ENCODE measurements around the gene OSBPL7.
"Not testable (repeated sequence)": the region's sequence is repeated elsewhere in the genome, so short reads cannot be mapped to it uniquely, and the experiment has no call there.

OSBPL7 gene

DNA sequence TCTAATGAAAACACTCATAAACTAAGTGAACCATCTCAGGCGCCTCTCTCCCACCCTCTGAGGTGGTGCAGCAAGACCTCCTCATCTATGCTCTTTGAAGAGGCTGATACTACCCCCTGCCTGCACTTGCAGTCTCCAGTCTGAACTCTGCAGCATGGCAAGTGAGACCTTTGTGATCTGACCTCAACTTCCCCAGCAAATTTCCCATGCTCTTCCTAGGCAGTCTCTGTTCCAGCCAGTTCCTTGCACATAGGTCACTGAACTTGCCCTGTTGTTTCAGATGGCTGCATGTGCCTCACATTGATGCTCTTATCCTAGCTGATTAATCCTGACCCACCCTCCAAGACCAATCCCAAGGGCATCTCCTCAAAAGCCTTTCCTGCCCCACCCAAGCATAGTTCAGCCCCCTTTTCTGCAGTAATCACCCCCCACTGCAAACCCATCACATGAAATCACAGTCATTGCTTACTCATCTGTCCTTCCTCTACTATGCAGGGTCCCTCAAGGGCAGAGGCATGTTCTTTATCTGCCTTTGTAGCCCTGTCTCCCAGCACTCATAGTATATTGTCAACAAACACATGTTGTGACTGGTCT lies 46.5 kb downstream of the OSBPL7 start:
- Histone ChIP-seq H3K27me3 (ENCODE audit: control insufficient read depth in 1 of 2, insufficient read depth in 2 of 2, low read length in 2 of 2) (peaks cover 34 to 39% of the 10 kb centered on the region in 2 donors), H3K9me3 (ENCODE audit: low read length) (no peaks in the 10 kb centered on the region), H3K27ac (ENCODE audit: low read depth, low read length) (no peak overlapping the region), H3K4me3 (ENCODE audit: low read depth in 1 of 2, low read length in 2 of 2) (no peak overlapping the region), H3K36me3 (ENCODE audit: insufficient read depth, low read length) (no peaks in the 10 kb centered on the region), H3K4me1 (ENCODE audit: insufficient read depth, low read length) (no peaks in the 10 kb centered on the region), H3K9ac (ENCODE audit: low read length) (no peak overlapping the region)

DNA sequence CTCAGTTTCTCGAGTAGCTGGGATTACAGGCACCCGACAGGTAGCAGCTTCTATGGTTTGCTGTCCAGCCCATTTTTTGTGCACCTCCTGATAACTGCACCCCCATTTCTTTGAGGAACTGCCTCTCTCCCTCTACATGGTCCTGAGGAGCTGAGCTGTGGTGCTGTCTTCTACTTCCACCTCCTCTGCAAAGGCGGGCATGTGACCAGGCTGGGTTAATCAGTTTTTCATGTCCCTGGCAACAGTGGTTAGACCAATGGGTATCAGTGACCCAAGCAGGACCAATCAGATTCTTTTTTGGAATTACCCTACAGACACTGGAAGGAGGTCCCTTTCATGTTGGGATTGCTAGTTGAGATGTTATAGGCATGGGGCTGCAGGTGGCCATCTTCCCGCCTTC lies 47.3 kb downstream of the OSBPL7 start:
- Histone ChIP-seq H3K36me3 (ENCODE audit: insufficient read depth, low read length) (no peaks in the 10 kb centered on the region), H3K9ac (ENCODE audit: low read length) (no peak overlapping the region), H3K4me1 (ENCODE audit: insufficient read depth, low read length) (no peaks in the 10 kb centered on the region), H3K9me3 (ENCODE audit: low read length) (no peaks in the 10 kb centered on the region), H3K4me3 (ENCODE audit: low read depth in 1 of 2, low read length in 2 of 2) (no peak overlapping the region), H3K27ac (ENCODE audit: low read depth, low read length) (no peak overlapping the region), H3K27me3 (ENCODE audit: control insufficient read depth in 1 of 2, insufficient read depth in 2 of 2, low read length in 2 of 2) (peaks cover 34 to 39% of the 10 kb centered on the region in 2 donors)

DNA sequence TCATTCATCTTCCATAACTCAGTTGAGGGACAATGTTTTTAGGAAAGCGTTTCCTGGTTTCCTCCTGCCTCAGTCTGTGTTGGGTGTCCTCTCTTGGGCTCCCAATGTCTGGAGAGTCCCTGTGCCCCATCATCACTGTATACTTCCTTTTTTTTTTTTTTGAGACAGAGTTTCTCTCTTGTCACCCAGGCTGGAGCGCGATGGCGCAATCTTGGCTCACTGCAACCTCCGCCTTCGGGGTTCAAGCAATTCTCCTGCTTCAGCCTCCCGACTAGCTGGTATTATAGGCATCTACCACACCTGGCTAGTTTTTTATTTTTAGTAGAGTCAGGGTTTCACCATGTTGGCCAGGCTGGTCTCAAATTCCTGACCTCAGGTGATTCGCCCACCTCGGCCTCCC lies 47.9 kb downstream of the OSBPL7 start:
- peaks cover 34 to 39% of the 10 kb centered on the region in 2 donors for H3K27me3 ChIP-seq (ENCODE audit: control insufficient read depth in 1 of 2, insufficient read depth in 2 of 2, low read length in 2 of 2)
- H3K4me3 ChIP-seq (ENCODE audit: low read depth in 1 of 2, low read length in 2 of 2); H3K27ac ChIP-seq (ENCODE audit: low read depth, low read length); H3K9ac ChIP-seq (ENCODE audit: low read length); H3K9me3 ChIP-seq (ENCODE audit: low read length); H3K4me1 ChIP-seq (ENCODE audit: insufficient read depth, low read length); H3K36me3 ChIP-seq (ENCODE audit: insufficient read depth, low read length): not testable (repeated sequence)

DNA sequence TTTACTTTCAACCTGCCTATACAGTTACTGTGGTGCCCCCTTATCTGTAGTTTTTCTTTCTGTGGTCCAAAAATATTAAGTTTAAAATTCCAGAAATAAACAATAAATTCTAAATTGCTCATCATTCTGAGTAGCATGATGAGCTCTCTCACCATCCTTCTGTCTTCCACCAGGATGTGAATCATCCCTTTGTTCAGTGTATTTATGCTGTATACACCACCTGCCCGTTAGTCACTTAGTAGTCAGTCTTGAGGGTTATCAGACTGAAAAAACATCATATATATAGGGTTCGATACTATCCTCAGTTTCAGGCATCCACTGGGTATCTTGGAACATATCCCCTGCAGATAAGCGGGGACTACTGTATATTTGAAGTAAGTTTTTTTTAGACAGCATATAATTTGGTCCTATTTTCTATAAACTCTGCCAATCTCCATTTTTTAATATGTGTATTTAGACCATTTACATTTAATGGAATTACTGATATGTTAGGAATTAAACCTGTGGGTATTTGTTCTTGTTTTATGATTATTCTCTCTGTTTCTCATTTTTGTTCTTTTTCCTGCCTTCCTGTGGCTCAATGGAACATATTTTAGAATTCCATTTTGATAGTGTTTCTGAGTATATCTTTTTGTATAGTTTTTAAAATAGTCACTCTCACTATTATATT lies 57.5 kb downstream of the OSBPL7 start:
- H3K4me1 ChIP-seq (ENCODE audit: insufficient read depth, low read length), result no peaks in the 10 kb centered on the region
- no peaks in the 10 kb centered on the region for H3K36me3 ChIP-seq (ENCODE audit: insufficient read depth, low read length)
- H3K27me3 ChIP-seq (ENCODE audit: control insufficient read depth in 1 of 2, insufficient read depth in 2 of 2, low read length in 2 of 2), result no peaks in the 10 kb centered on the region
- no peak overlapping the region for H3K9ac ChIP-seq (ENCODE audit: low read length)
- no peak overlapping the region for H3K27ac ChIP-seq (ENCODE audit: low read depth, low read length)
- H3K9me3 ChIP-seq (ENCODE audit: low read length), result peaks cover 10% of the 10 kb centered on the region
- H3K4me3 ChIP-seq (ENCODE audit: low read depth in 1 of 2, low read length in 2 of 2), result no peak overlapping the region

DNA sequence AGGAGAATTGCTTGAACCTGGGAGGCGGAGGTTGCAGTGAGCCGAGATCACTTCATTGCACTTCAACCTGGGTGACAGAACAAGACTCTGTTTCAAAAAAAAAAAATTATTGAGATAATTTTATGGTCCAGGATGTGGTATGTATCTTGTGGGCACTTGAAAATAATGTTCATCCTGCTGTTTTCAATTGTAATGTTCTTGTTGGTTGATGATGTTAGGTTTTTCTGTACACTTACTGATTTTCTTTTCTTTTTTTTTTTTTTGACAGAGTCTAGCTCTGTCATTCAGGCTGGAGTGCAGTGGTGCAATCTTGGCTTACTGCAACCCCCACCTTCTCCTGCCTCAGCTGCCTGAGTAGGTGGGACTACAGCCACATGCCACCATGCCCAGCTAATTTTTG lies 58.9 kb downstream of the OSBPL7 start:
- Histone ChIP-seq H3K27ac (ENCODE audit: low read depth, low read length) (no peak overlapping the region), H3K4me1 (ENCODE audit: insufficient read depth, low read length) (no peaks in the 10 kb centered on the region), H3K9me3 (ENCODE audit: low read length) (peaks cover 10% of the 10 kb centered on the region), H3K4me3 (ENCODE audit: low read depth in 1 of 2, low read length in 2 of 2) (no peak overlapping the region), H3K9ac (ENCODE audit: low read length) (no peak overlapping the region), H3K36me3 (ENCODE audit: insufficient read depth, low read length) (no peaks in the 10 kb centered on the region), H3K27me3 (ENCODE audit: control insufficient read depth in 1 of 2, insufficient read depth in 2 of 2, low read length in 2 of 2) (no peaks in the 10 kb centered on the region)

DNA sequence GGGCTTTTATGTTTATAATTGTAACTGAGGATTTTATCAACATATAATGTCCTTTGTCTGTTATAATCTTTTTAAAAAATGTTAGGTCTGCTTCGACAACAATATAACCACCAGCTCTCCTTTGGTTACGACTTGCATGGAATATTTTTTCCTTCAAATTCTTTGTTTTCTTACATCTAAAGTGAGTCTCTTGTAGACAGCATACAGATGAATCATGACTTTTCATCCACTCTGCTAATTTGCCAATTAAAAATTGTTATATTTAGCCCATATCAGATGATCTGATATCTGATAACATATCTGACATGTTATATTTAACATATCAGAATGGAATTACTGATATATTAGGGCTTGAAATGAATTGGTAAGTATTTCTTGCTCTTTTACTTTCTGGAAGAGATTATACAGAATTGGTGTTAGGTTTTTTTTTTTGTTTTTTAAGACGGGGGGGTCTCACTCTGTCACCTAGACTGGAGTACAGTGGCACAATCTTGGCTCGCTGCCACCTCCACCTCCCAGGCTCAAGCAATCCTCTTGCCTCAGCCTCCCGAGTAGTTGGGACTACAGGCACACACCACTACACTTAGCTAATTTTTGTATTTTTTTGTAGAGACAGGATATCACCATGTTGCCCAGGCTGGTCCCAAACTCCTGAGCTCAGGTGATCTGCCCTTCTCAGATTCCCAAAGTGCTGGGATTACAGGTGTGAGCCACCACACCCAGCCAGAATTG lies 61.0 kb downstream of the OSBPL7 start:
- no peak overlapping the region for H3K9ac ChIP-seq (ENCODE audit: low read length)
- H3K27me3 ChIP-seq (ENCODE audit: control insufficient read depth in 1 of 2, insufficient read depth in 2 of 2, low read length in 2 of 2), result no peaks in the 10 kb centered on the region
- H3K4me1 ChIP-seq (ENCODE audit: insufficient read depth, low read length), result no peaks in the 10 kb centered on the region
- no peak overlapping the region for H3K4me3 ChIP-seq (ENCODE audit: low read depth in 1 of 2, low read length in 2 of 2)
- H3K9me3 ChIP-seq (ENCODE audit: low read length), result peaks cover 10% of the 10 kb centered on the region
- no peak overlapping the region for H3K27ac ChIP-seq (ENCODE audit: low read depth, low read length)
- no peaks in the 10 kb centered on the region for H3K36me3 ChIP-seq (ENCODE audit: insufficient read depth, low read length)

DNA sequence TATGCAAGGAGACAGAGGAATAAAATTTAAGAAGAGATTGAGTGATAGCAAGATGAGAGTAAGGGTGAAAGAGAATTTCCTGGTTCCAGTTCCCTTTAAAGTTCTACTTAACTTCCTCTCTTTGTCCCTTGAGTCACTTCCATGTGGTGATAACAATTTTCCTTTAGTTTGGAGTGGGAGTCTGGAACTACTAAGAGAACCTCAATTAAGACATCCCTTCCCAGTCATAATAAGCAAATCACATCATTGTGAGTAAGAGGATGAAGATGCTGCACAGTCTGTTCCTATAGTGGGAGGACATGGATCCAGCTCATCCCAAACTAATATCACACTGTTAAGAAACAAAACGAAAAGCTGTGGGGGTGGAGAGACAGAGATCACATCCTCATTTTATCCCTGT lies 64.2 kb downstream of the OSBPL7 start:
- H3K9ac ChIP-seq (ENCODE audit: low read length), result no peak overlapping the region
- H3K4me3 ChIP-seq (ENCODE audit: low read depth in 1 of 2, low read length in 2 of 2), result no peak overlapping the region
- no peaks in the 10 kb centered on the region for H3K36me3 ChIP-seq (ENCODE audit: insufficient read depth, low read length)
- H3K27ac ChIP-seq (ENCODE audit: low read depth, low read length), result no peak overlapping the region
- no peaks in the 10 kb centered on the region for H3K4me1 ChIP-seq (ENCODE audit: insufficient read depth, low read length)
- H3K9me3 ChIP-seq (ENCODE audit: low read length), result peaks cover 2% of the 10 kb centered on the region
- H3K27me3 ChIP-seq (ENCODE audit: control insufficient read depth in 1 of 2, insufficient read depth in 2 of 2, low read length in 2 of 2), result no peaks in the 10 kb centered on the region
